Bronchial epithelial cell (primary cell): ENCODE measurements around the gene AKR1B1. TPM values are rescaled to one million over a fixed set of nuclear protein-coding genes. Genes with fewer than 3 reads are reported as not detected.
"Not testable (repeated sequence)": the region's sequence is repeated elsewhere in the genome, so short reads cannot be mapped to it uniquely, and the experiment has no call there.

Experiments used
- DNase-seq: peaks from one replicate; pipeline ENCODE4 v3.0.0-alpha.2; 2010; ENCODE audit warnings: low read depth
- FAIRE-seq: peaks from 2 replicates; lab custom pipeline; 2011; peaks lifted over from hg19 to GRCh38; lab: Jason Lieb, UNC
- H3K27me3 ChIP-seq: 2 replicates; pipeline ENCODE4 v1.5.1; 2011; ENCODE audit warnings: low read length; ENCODE audit not compliant: control insufficient read depth, insufficient read depth
- H3K36me3 ChIP-seq: 2 replicates; pipeline ENCODE4 v1.5.1; 2011; ENCODE audit warnings: low read length; ENCODE audit not compliant: control insufficient read depth, insufficient read depth
- H3K4me3 ChIP-seq: 2 replicates; pipeline ENCODE4 v1.5.1; 2011; ENCODE audit warnings: mild to moderate bottlenecking, low read depth, low read length, control low read depth
- CTCF ChIP-seq: IDR thresholded peaks from 2 replicates; pipeline ENCODE4 v1.5.1; 2011; ENCODE audit warnings: mild to moderate bottlenecking, moderate library complexity, low read length, control low read depth, inconsistent platforms; ENCODE audit not compliant: insufficient read depth, severe bottlenecking
- total RNA-seq: library from RNA; depleted of rRNA; stranded (reverse); fragments of >200 nt; gene quantifications from 2 replicates; pipeline ENCODE4 v1.2.1, GENCODE V29; 2014

Gene AKR1B1
- total RNA-seq, 1 donor from 2014 or later, result 77.1 TPM

GRCh38 chr7:134500406-134500805 lies 41.5 kb upstream of the AKR1B1 start:
- H3K36me3 ChIP-seq, result no peaks in the 10 kb centered on the region
- TF ChIP-seq CTCF, result no peak
- no peaks in the 10 kb centered on the region for H3K27me3 ChIP-seq
- DNase-seq (no peak), FAIRE-seq (no peak)
- no peak overlapping the region for H3K4me3 ChIP-seq

DNA sequence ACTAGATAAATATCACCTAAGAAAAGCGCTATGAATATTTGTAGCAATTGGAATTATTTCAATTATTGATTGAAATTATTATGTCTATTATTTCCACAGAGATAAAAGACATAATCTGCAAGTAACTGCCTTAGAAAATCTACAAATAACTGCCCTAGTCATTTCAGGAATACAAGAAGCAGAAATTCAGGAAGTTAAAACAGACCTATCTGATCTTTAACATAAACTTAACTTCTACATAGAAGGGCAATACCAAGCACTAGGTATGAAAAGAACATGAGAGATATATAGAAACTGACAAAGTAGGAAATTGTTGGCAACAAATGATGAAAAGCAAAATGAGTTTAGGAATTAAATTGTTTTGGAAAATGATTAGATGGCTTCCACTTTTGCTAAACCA lies 36.6 kb upstream of the AKR1B1 start:
- Histone ChIP-seq H3K36me3 (no peaks in the 10 kb centered on the region), H3K4me3 (no peak overlapping the region), H3K27me3 (no peaks in the 10 kb centered on the region)
- no peak for TF ChIP-seq CTCF
- DNase-seq (no peak), FAIRE-seq (no peak)

DNA sequence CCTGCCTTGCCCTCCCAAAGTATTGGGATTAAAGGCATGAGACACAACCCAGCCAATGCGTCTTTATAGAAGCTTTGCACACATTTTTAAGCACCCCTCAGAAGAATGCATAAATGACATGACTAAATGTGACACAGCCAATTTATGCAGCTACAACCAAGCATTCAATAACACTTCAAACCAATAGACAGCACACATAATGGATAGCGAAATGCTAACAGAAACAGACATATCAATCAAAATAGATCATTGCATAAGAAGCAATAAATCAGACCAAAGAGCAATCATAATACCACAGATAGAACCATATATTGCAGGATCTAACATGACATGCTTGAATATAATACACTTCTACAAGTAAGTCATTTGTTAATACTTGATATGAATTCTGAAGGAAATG lies 34.2 kb upstream of the AKR1B1 start:
- TF ChIP-seq CTCF, result no peak
- Histone ChIP-seq H3K27me3 (no peaks in the 10 kb centered on the region), H3K4me3 (no peak overlapping the region), H3K36me3 (no peaks in the 10 kb centered on the region)
- no peak for DNase-seq
- peak; percentile 58 for FAIRE-seq

GRCh38 chr7:134487721-134488120 lies 28.8 kb upstream of the AKR1B1 start:
- H3K36me3 ChIP-seq, H3K27me3 ChIP-seq, H3K4me3 ChIP-seq, FAIRE-seq, DNase-seq: not testable (repeated sequence)

DNA sequence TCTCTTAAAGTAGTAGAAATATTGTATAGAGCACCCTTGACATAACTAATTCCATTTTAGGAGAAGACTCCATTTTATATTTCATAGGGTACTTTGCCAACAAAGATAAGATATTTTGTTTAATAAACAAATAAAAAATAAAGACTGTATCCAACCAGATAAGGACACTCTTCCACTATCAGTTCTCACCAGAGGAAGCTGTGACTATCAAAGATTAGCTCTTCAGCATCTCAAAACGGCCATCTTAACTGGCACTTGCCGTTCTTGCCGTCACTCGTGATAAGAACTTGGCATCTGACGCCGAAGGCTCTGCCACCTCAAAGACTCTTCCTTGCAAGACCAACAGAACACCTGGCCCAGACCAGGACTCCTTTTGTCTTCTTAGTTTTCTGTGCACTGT lies 26.3 kb upstream of the AKR1B1 start:
- TF ChIP-seq CTCF, result no peak
- FAIRE-seq (no peak), DNase-seq (no peak)
- Histone ChIP-seq H3K36me3 (no peaks in the 10 kb centered on the region), H3K4me3 (no peak overlapping the region), H3K27me3 (no peaks in the 10 kb centered on the region)

GRCh38 chr7:134483296-134483695 lies 24.4 kb upstream of the AKR1B1 start:
- H3K4me3 ChIP-seq, result no peak overlapping the region
- DNase-seq (peak; percentile 35), FAIRE-seq (no peak)
- TF ChIP-seq CTCF, result no peak
- H3K27me3 ChIP-seq, result no peaks in the 10 kb centered on the region
- no peaks in the 10 kb centered on the region for H3K36me3 ChIP-seq
